Neural cell (in vitro differentiated cells): ENCODE measurements around the gene CRTC1.

ENCODE experiments used
- POLR2AphosphoS5 ChIP-seq: IDR thresholded peaks from 2 replicates; pipeline ENCODE4 v1.6.1; 2012
- RAD21 ChIP-seq: fragments of 450-650 bp; conservative IDR thresholded peaks from 2 replicates; pipeline ENCODE4 v1.6.1; 2014; ENCODE audit warnings: antibody characterized with exemption, mild to moderate bottlenecking, moderate library complexity
- SMC3 ChIP-seq: fragments of 450-650 bp; conservative IDR thresholded peaks from 2 replicates; pipeline ENCODE4 v1.6.1; 2014; ENCODE audit warnings: antibody characterized with exemption, mild to moderate bottlenecking, moderate library complexity; ENCODE audit not compliant: poor library complexity
- TF ChIP-seq, protein P1 (sequence below): fragments of 450-650 bp; IDR thresholded peaks from 2 replicates; pipeline ENCODE4 v1.5.1; 2014; ENCODE audit warnings: antibody characterized with exemption, mild to moderate bottlenecking, moderate library complexity; ENCODE audit not compliant: poor library complexity, severe bottlenecking

DNA sequence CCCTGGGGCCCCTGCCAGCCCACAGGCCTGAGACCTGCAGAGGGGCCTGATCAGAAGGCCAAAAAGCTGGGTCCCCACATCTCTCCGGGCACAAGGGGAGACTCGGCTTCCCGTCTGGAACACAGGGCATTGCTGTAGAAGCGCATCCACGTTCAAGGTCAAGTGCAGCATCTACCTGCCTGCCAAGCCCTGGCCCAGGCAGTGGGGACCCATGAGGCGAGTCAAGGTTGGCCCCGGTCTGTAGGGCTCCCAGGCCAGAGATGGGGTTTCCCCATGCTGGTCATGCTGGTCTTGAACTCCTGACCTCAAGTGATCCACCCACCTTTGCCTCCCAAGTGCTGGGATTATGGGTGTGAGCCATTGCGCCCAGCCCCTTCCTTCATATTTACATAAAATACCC, 121.2 kb downstream of the CRTC1 start:
- TF ChIP-seq SMC3 (no peak), RAD21 (no peak), POLR2AphosphoS5 (no peak)
- TF ChIP-seq, protein P1, sequence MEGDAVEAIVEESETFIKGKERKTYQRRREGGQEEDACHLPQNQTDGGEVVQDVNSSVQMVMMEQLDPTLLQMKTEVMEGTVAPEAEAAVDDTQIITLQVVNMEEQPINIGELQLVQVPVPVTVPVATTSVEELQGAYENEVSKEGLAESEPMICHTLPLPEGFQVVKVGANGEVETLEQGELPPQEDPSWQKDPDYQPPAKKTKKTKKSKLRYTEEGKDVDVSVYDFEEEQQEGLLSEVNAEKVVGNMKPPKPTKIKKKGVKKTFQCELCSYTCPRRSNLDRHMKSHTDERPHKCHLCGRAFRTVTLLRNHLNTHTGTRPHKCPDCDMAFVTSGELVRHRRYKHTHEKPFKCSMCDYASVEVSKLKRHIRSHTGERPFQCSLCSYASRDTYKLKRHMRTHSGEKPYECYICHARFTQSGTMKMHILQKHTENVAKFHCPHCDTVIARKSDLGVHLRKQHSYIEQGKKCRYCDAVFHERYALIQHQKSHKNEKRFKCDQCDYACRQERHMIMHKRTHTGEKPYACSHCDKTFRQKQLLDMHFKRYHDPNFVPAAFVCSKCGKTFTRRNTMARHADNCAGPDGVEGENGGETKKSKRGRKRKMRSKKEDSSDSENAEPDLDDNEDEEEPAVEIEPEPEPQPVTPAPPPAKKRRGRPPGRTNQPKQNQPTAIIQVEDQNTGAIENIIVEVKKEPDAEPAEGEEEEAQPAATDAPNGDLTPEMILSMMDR, result no peak
